ENCODE results near the gene EPHB6.

EPHB6 gene, protein sequence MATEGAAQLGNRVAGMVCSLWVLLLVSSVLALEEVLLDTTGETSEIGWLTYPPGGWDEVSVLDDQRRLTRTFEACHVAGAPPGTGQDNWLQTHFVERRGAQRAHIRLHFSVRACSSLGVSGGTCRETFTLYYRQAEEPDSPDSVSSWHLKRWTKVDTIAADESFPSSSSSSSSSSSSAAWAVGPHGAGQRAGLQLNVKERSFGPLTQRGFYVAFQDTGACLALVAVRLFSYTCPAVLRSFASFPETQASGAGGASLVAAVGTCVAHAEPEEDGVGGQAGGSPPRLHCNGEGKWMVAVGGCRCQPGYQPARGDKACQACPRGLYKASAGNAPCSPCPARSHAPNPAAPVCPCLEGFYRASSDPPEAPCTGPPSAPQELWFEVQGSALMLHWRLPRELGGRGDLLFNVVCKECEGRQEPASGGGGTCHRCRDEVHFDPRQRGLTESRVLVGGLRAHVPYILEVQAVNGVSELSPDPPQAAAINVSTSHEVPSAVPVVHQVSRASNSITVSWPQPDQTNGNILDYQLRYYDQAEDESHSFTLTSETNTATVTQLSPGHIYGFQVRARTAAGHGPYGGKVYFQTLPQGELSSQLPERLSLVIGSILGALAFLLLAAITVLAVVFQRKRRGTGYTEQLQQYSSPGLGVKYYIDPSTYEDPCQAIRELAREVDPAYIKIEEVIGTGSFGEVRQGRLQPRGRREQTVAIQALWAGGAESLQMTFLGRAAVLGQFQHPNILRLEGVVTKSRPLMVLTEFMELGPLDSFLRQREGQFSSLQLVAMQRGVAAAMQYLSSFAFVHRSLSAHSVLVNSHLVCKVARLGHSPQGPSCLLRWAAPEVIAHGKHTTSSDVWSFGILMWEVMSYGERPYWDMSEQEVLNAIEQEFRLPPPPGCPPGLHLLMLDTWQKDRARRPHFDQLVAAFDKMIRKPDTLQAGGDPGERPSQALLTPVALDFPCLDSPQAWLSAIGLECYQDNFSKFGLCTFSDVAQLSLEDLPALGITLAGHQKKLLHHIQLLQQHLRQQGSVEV

DNA sequence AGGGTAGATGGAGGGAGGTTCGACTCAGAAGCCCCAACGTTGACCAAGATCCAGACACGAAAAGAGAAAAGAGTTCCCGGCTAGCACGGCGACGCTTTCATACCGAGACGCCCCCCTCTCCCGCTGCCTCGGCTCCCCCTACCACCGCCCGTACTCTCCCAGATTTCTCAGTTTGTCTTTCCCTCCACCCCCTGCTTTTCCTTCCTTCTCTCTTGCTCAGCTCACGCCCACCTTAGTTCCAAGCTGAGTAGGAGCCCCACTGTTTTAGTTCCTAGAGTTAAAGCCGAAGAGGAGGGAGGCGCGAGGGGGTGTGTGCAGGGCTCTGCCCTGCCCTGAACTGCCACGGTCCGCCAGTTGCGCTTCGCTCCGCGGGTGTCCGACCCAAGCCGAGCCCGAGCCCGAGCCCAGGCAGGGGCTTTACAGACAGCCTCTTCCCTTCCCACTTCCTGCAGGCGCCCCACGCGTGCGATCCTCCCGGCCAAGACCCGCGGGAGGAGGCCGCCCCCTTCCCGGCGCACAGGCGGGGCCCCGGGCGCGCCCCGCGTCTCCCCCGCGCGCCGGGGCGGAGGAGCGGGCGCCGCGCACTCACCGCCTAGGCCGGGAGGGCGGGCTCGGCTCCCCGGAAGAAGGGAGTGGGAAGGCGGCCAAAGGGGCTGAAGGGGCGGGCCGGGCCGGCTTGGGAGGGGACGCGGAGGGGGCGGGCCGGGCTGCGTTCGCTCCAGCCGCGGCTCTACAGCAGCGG is at the start of gene EPHB6:
Gene EPHB6 (plus strand): TSS at position 705 of the 742 bp plus-strand sequence. CDS start 8,152 bp downstream, outside the sequence.
- peak; percentile 46 for DNase-seq (ENCODE audit: low read depth)

DNA sequence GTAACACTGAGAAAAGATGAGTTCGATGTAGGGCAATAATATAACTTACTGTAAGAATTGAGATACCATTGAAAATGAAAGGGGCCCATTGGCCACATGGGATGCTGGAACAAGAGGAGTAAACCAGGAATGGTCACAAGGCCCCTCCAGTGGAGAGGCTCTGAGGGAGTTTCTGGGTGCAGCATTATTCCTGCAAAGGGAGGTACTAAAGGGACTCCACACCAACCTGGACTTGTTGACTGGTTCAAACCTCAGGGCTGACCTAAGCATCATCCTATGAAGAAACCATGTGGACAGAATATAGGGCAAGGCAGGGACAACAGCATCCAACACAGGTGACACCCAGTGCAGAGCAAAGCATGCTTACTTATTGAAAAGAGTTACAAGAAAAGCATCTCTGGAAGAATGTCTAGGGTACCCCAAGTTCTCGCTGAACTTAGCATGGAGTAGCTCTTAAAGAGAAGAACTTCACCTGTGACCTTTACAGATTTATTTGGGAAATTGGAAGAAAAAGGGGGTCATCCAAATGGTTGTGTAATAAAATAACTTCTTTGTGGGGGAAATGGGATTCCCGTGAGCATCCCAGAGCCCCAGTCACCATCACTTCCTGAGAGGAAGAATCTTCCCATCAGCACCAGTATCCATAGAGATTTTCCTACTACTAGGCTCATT is 49.4 kb upstream of the EPHB6 start:
- DNase-seq (ENCODE audit: low read depth): no peak

DNA sequence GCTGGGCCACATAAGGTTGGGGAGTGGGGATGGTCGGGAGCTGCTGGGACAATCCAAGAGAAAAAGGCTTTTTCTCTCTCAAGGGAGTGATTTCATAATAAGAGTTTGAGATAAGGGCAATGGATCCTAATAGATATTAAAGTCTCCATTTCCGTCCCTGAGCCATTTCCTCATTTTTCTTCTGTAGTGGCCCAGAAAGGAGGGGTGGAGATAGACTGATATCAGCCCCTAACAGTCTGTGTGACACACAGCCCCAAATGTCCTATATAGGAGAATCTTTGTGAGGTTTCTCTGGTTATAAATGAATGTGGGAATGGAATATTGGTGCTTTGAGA is 48.9 kb upstream of the EPHB6 start:
- no peak for DNase-seq (ENCODE audit: low read depth)

- DNase-seq (ENCODE audit: low read depth): no peak
Measured at GRCh38 chr7:142806957-142807356, 47.9 kb upstream of the EPHB6 start.

DNA sequence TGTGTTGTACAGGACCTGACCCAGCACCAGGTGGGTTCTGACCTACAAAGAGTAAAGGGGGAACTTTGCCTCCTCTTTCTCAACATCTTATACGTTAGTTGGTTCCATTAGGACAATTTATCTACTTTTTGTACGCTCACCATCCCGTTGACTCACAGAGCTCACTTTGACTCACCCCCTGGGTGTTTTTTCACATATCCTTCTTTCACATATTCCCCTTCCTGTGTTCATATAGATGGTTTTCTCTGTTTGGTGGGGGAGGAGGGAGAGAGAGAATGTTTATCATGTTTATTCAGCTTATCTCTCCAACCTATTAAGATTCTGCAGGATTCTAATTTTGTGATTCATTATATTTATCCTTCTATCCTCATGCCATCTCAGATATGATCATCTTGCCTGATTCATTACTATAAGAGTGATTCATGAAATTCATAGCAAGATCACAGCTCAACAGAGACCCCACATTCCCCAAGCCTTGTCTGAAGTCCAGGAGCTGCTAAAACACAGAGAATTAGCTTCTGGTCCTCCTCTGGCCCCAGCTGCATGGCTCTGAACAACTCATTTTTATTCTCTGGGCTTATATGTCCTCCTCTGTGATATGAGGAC is 46.9 kb upstream of the EPHB6 start:
- peak; percentile 59 for DNase-seq (ENCODE audit: low read depth)

DNA sequence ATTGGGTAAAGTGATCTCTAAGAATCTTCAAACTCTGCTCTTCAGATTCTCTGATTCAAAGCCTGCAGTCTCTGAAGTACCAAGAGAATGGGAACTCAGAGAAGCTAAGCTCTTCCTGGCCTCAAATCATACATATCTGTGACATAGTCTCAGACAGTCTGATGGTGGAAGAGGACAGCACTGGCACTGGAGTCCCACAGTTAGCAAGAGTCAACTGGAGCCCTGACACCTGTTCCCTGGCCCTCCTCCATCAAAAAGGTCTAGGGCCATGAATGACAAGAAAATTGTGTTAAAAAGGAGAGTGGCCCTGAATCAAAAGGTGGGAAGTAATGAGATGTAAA is 46.4 kb upstream of the EPHB6 start:
- no peak for DNase-seq (ENCODE audit: low read depth)

DNA sequence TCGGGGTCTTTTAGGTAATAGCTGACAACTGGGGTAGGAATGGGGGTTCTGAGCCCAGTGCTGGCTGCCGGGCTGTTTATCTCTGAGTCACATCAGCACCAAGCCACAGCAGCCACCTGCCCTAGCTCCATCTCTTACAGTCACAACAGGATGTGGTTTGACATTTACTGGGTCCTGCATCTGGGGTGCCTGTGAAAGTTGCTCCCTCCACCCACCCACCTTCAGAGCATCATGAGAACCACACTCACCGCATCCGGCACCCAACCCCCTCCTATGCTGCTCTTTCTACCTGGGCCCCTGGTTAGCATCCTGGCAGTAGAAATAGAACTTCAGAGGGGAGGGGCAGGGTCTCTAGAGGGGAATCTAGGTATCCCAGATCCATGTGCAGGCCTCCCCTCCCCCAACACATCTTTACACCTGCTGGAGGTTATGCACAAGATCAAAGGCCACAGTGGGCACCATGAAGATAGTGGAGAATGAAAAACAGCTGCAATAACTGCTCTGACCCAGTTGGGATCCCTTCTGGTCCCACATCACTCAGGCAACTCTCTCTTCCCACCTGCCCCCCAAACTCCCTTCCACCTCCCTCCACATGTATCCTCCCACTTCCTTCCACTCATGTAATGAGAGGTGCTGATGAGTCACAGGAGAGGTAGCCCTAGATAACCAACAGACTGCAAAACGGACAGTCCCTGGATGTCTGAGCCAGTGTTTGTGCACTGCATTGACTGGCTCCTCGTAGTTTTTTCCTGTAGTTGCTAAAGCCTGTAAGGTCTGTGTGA is 45.9 kb upstream of the EPHB6 start:
- DNase-seq (ENCODE audit: low read depth): peak; percentile 69

GRCh38 chr7:142809671-142810070 is 45.2 kb upstream of the EPHB6 start:
- no peak for DNase-seq (ENCODE audit: low read depth)

DNA sequence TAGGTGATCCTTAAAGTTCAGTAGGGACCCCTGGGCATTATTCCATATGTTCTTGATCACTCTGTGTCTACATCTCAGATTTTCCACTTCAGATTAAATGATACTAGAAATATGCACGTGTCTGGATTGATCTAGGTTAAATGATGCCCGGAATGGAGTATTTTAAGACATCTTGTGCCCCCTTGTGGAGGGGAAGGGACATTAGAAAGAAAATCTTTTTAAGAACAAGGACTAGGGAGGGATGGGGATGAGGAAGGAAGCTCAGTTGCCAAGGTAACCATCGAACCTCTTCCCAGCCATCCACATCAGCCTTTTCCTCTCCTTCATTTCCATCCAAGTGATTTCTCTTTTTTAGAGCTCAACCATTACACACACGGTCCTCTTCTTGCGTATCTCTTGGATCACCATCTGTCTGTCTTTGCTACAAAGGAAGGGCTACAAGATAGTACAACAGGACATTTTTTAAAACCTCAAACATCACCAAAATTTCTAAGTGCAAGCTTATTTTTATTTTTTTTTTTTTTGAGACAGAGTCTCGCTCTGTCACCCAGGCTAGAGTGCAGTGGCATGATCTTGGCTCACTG is 43.6 kb upstream of the EPHB6 start:
- peak; percentile 75 for DNase-seq (ENCODE audit: low read depth)

DNA sequence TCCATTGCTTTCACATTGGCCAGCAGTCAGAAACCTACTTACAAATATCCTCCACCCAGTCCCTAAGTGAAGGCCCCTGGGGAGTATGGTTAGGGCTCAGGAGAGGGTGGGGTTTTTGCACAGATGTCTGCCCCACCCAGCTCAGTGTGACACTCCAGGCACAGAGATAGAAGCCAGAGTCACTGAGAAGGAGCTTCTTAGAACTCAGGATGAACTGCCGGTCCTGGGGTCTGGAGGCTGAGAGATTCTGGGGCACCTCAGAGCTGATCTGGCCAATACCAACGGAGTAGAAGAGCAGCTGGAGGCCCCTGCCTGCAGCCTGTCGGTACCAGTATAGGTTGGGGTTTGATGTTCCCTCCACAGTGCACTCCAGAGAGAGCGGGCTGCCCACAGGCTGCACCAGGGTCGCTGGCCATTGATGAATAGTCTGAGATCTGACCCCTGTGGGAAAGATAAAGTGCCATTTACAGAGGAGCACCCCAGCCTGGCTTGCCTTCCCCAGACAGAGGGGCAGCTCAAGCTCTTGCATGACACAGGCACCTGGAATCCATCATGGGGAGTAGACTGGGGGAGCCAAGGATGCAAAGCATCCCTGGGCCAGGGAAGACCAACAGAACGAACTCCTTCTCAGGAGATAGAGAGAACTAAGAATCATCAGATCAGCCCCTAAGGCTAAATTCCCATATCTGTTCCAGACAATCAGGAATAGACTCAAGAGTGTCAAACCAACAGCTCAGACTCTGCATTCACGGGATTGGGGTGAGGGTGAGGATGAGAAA is 42.2 kb upstream of the EPHB6 start:
- peak; percentile 6 for DNase-seq (ENCODE audit: low read depth)

- peak; percentile 68 for DNase-seq (ENCODE audit: low read depth)
Measured at GRCh38 chr7:142813226-142813625, 41.6 kb upstream of the EPHB6 start.

GRCh38 chr7:142813699-142814098 is 41.2 kb upstream of the EPHB6 start:
- no peak for DNase-seq (ENCODE audit: low read depth)

DNA sequence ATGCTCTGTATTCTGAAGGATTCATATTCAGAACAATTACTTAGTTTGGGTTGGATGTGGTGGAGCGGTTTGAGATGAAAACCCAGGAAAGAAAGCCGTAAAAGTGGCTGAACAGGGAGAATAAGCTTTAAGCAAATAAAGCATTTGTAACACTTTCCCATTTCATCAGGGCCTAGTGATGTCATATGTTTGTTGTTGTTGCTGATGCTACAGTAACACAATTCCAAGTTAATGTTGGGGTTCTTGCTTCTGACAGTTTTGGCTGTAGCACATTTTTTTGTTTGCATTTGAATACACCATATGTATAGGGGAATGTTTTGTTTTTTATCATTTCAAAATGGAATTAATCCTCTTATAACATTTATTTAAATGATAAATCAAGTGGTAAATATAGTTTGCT is 40.4 kb upstream of the EPHB6 start:
- DNase-seq (ENCODE audit: low read depth): no peak

DNA sequence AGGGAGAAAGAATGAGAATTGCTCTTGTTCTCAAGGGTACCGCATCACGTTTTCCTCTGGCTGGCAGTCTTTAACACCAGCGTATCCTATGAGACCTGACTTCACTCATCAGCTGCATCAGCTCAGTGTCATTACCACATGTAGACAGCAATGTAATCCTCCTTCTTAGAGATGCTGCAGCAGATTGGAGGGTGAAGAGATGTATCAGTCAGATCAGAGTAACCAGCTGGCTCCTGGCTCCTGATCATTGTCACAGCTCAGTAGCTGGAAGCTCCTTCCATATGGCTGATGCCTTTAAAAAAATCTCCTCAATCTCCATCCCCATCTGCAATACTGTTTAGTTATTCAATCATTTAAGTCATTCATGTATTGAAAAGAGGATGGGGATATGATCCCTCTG is 39.7 kb upstream of the EPHB6 start:
- no peak for DNase-seq (ENCODE audit: low read depth)

DNA sequence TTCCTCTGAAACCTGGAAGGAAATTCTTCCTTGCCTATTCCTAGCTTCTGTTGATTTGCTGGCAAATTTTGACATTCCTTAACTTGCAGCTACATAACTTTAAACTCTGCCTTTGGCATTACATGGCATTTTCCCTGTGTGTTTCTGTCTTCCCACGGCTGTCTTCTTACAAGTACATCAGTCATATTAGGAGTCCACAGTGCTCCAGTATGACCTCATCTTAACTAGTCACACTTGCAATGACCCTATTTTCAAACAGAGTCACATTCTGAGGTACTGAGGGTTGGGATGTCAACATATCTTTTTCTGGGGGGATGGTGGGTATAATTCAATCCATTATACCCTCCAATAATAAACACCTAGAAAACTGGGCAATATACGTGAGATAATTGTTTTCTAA is 37.4 kb upstream of the EPHB6 start:
- no peak for DNase-seq (ENCODE audit: low read depth)

DNA sequence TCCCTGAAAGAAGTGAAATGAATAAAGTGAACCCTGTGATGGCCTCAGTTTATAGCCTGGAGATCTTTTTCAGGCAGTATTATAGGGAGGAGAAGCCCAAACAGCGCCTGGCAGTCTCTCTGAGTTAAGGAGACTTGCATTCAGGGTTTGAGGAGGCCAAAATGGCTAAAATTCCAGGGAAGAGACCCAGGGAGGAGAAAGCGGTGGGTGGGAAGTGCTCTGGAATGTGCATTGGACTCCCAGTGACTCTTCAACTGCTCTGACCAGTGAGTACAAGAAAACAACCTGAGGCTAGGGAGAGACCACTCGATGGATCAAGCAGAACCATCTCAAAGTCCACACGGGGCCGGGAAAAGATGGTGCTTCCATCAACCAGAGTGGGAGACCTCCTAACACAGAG is 35.3 kb upstream of the EPHB6 start:
- DNase-seq (ENCODE audit: low read depth): no peak

GRCh38 chr7:142822714-142823113 is 32.2 kb upstream of the EPHB6 start:
- DNase-seq (ENCODE audit: low read depth): no peak

DNA sequence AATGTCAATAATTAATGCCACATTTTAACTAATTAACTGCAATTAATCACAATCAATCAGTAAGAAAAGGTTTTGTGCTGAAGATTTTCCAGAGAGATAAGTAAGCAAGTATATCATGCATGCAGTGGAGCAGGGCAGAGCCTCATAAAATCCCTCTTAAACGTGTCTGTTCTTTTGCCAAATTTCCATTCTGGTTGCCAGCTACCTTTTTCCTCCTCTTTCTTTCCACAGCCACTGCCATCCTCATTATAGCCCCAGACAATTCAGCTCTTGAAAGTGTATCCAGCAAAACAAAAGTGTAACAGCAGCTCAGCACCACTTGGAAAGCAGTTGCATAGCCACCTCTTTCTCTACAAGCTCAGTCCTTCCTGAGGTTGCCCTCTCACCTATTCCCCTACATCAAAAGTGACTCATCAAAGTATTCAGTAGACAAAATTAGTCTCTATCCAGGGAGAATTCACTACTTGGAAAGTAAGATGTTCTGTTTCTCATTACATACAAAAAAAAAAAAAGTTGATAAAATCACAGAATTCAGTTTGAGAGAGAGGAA is 26.9 kb upstream of the EPHB6 start:
- DNase-seq (ENCODE audit: low read depth): no peak

GRCh38 chr7:142832417-142832816 is 22.5 kb upstream of the EPHB6 start:
- DNase-seq (ENCODE audit: low read depth): no peak

Measured in ELR (cell line).